ENCODE measurements around the gene SLC36A1. TPM values are rescaled to one million over a fixed set of nuclear protein-coding genes. Genes with fewer than 3 reads are reported as not detected.

The SLC36A1 gene
- polyA plus RNA-seq, 1 donor (not counting 4 experiments of a cell fraction or from before 2014, with no cell fraction given), result 9.6 TPM

- Histone ChIP-seq H3K36me3 (ENCODE audit: control insufficient read depth in 2 of 2, extremely low read depth in 1 of 2, insufficient read depth in 2 of 2, low read length in 2 of 2) (peaks cover 55 to 75% of the 10 kb centered on the region in 2 experiments), H3K9me1 (ENCODE audit: control insufficient read depth, extremely low read depth, insufficient read depth, low read length) (peaks cover 2% of the 10 kb centered on the region), H3K79me2 (ENCODE audit: control insufficient read depth, insufficient read depth, low read length) (peaks cover 7% of the 10 kb centered on the region), H3K9ac (ENCODE audit: control insufficient read depth, extremely low read depth, insufficient read depth, low read length) (no peak overlapping the region), H3K4me2 (ENCODE audit: control insufficient read depth, extremely low read depth, insufficient read depth, low read depth, low read length) (no peak overlapping the region), H2AFZ (ENCODE audit: control insufficient read depth, low read length) (no peak overlapping the region), H3K4me3 (ENCODE audit: control insufficient read depth in 2 of 3, extremely low read depth in 1 of 3, insufficient read depth in 2 of 3, low read depth in 1 of 3, low read length in 3 of 3) (no peak overlapping the region), H3K27me3 (ENCODE audit: control insufficient read depth, extremely low read depth, insufficient read depth, low read length) (no peaks in the 10 kb centered on the region), H3K4me1 (ENCODE audit: control insufficient read depth, extremely low read depth, insufficient read depth, low read length) (no peaks in the 10 kb centered on the region), H3K27ac (ENCODE audit: control insufficient read depth, insufficient read depth, low read length) (no peak overlapping the region), H4K20me1 (ENCODE audit: control insufficient read depth, extremely low read depth, insufficient read depth, low read length) (peaks cover 4% of the 10 kb centered on the region), H3K9me3 (ENCODE audit: control insufficient read depth, low read depth, low read length) (no peaks in the 10 kb centered on the region)
- FAIRE-seq, result no peak
- TF ChIP-seq EZH2 (IDR thresholded peaks at IDR 0.05; ENCODE audit: low read length) (no peak), CTCF (optimal IDR thresholded peaks at IDR 0.05 in 1 of 3, IDR thresholded peaks at IDR 0.05 in 1 of 3, conservative IDR thresholded peaks at IDR 0.05 in 1 of 3; ENCODE audit: extremely low read depth in 1 of 3, insufficient read depth in 2 of 3, low read length in 3 of 3) (no peak)
- dilution Hi-C loops (cut with MboI; ENCODE audit: extremely low pct_ligation_motif_present, low sequenced_read_pairs), result no loop called here
- DNase-seq (ENCODE audit: low read depth, low spot score), result no peak
Measured at GRCh38 chr5:151517122-151517920, 69.9 kb downstream of the SLC36A1 start.

GRCh38 chr5:151520294-151520693, 72.9 kb downstream of the SLC36A1 start:
- Histone ChIP-seq H3K4me2 (ENCODE audit: control insufficient read depth, extremely low read depth, insufficient read depth, low read depth, low read length) (no peak overlapping the region), H3K9me3 (ENCODE audit: control insufficient read depth, low read depth, low read length) (no peaks in the 10 kb centered on the region), H3K27ac (ENCODE audit: control insufficient read depth, insufficient read depth, low read length) (no peak overlapping the region), H3K36me3 (ENCODE audit: control insufficient read depth in 2 of 2, extremely low read depth in 1 of 2, insufficient read depth in 2 of 2, low read length in 2 of 2) (peaks cover 55 to 81% of the 10 kb centered on the region in 2 experiments), H3K9me1 (ENCODE audit: control insufficient read depth, extremely low read depth, insufficient read depth, low read length) (peaks cover 2% of the 10 kb centered on the region), H3K9ac (ENCODE audit: control insufficient read depth, extremely low read depth, insufficient read depth, low read length) (no peak overlapping the region), H2AFZ (ENCODE audit: control insufficient read depth, low read length) (no peak overlapping the region), H4K20me1 (ENCODE audit: control insufficient read depth, extremely low read depth, insufficient read depth, low read length) (peaks cover 8% of the 10 kb centered on the region), H3K27me3 (ENCODE audit: control insufficient read depth, extremely low read depth, insufficient read depth, low read length) (no peaks in the 10 kb centered on the region), H3K79me2 (ENCODE audit: control insufficient read depth, insufficient read depth, low read length) (peaks cover 7% of the 10 kb centered on the region), H3K4me1 (ENCODE audit: control insufficient read depth, extremely low read depth, insufficient read depth, low read length) (no peaks in the 10 kb centered on the region), H3K4me3 (ENCODE audit: control insufficient read depth in 2 of 3, extremely low read depth in 1 of 3, insufficient read depth in 2 of 3, low read depth in 1 of 3, low read length in 3 of 3) (no peak overlapping the region)
- FAIRE-seq, result no peak
- TF ChIP-seq EZH2 (IDR thresholded peaks at IDR 0.05; ENCODE audit: low read length) (no peak), CTCF (optimal IDR thresholded peaks at IDR 0.05 in 1 of 3, IDR thresholded peaks at IDR 0.05 in 1 of 3, conservative IDR thresholded peaks at IDR 0.05 in 1 of 3; ENCODE audit: extremely low read depth in 1 of 3, insufficient read depth in 2 of 3, low read length in 3 of 3) (no peak)
- dilution Hi-C loops (cut with MboI; ENCODE audit: extremely low pct_ligation_motif_present, low sequenced_read_pairs), result no loop called here
- DNase-seq (ENCODE audit: low read depth, low spot score), result no peak
